Measurements from ENCODE around the gene KCNS3.

Gene KCNS3

GRCh38 chr2:17936599-17936998, 58.1 kb downstream of the KCNS3 start:
- TF ChIP-seq ARNTL (CRISPR knock-in tag; IDR thresholded peaks at IDR 0.05; ENCODE audit: borderline replicate concordance, low read depth): no peak
- no peak for TF ChIP-seq ISL1 (CRISPR knock-in tag; IDR thresholded peaks at IDR 0.05)
- no peak for TF ChIP-seq ZNF8 (CRISPR knock-in tag; IDR thresholded peaks at IDR 0.05)
- TF ChIP-seq ZC3H10 (CRISPR knock-in tag; IDR thresholded peaks at IDR 0.05): no peak
- TF ChIP-seq ESRRG (CRISPR knock-in tag; IDR thresholded peaks at IDR 0.05): no peak
- no peak for TF ChIP-seq TOX (CRISPR knock-in tag; IDR thresholded peaks at IDR 0.05; ENCODE audit: borderline replicate concordance)
- no peak for ATAC-seq

GRCh38 chr2:17940091-17940630, 61.7 kb downstream of the KCNS3 start:
- ATAC-seq: no peak
- TF ChIP-seq PPARA (CRISPR knock-in tag; IDR thresholded peaks at IDR 0.05; ENCODE audit: borderline replicate concordance): no peak
- no peak for TF ChIP-seq ARNTL (CRISPR knock-in tag; IDR thresholded peaks at IDR 0.05; ENCODE audit: borderline replicate concordance, low read depth)
- TF ChIP-seq ZC3H10 (CRISPR knock-in tag; IDR thresholded peaks at IDR 0.05): no peak
- TF ChIP-seq ZNF565 (CRISPR knock-in tag; conservative IDR thresholded peaks at IDR 0.05; ENCODE audit: low read depth): no peak
- TF ChIP-seq ZFP30 (CRISPR knock-in tag; IDR thresholded peaks at IDR 0.05): no peak
- TF ChIP-seq CREB5 (CRISPR knock-in tag; IDR thresholded peaks at IDR 0.05; ENCODE audit: low read depth): no peak
- no peak for TF ChIP-seq ZNF8 (CRISPR knock-in tag; IDR thresholded peaks at IDR 0.05)
- no peak for TF ChIP-seq RARB (CRISPR knock-in tag; IDR thresholded peaks at IDR 0.05)
- no peak for TF ChIP-seq ZNF70 (CRISPR knock-in tag; IDR thresholded peaks at IDR 0.05)
- TF ChIP-seq BACH2 (CRISPR knock-in tag; IDR thresholded peaks at IDR 0.05; ENCODE audit: borderline replicate concordance): no peak
- no peak for TF ChIP-seq ISL1 (CRISPR knock-in tag; IDR thresholded peaks at IDR 0.05)
- TF ChIP-seq TSHZ2 (CRISPR knock-in tag; IDR thresholded peaks at IDR 0.05): no peak
- no peak for TF ChIP-seq POU6F1 (CRISPR knock-in tag; IDR thresholded peaks at IDR 0.05; ENCODE audit: borderline replicate concordance, low read depth)
- no peak for TF ChIP-seq SNAI2 (CRISPR knock-in tag; IDR thresholded peaks at IDR 0.05)
- TF ChIP-seq GLIS3 (CRISPR knock-in tag; IDR thresholded peaks at IDR 0.05): no peak
- no peak for TF ChIP-seq TCF4 (CRISPR knock-in tag; IDR thresholded peaks at IDR 0.05; ENCODE audit: borderline replicate concordance)
- no peak for TF ChIP-seq CSRNP3 (CRISPR knock-in tag; IDR thresholded peaks at IDR 0.05)
- no peak for TF ChIP-seq ESRRG (CRISPR knock-in tag; IDR thresholded peaks at IDR 0.05)
- no peak for TF ChIP-seq TOX (CRISPR knock-in tag; IDR thresholded peaks at IDR 0.05; ENCODE audit: borderline replicate concordance)
- TF ChIP-seq ZFP3 (CRISPR knock-in tag; IDR thresholded peaks at IDR 0.05): no peak

GRCh38 chr2:17943444-17943843, 65.0 kb downstream of the KCNS3 start:
- ATAC-seq: no peak
- no peak for TF ChIP-seq TSHZ2 (CRISPR knock-in tag; IDR thresholded peaks at IDR 0.05)
- TF ChIP-seq ZNF565 (CRISPR knock-in tag; conservative IDR thresholded peaks at IDR 0.05; ENCODE audit: low read depth): no peak
- TF ChIP-seq POU6F1 (CRISPR knock-in tag; IDR thresholded peaks at IDR 0.05; ENCODE audit: borderline replicate concordance, low read depth): no peak
- TF ChIP-seq BACH2 (CRISPR knock-in tag; IDR thresholded peaks at IDR 0.05; ENCODE audit: borderline replicate concordance): no peak
- TF ChIP-seq CSRNP3 (CRISPR knock-in tag; IDR thresholded peaks at IDR 0.05): no peak
- no peak for TF ChIP-seq ZNF70 (CRISPR knock-in tag; IDR thresholded peaks at IDR 0.05)
- no peak for TF ChIP-seq ZC3H10 (CRISPR knock-in tag; IDR thresholded peaks at IDR 0.05)
- no peak for TF ChIP-seq TOX (CRISPR knock-in tag; IDR thresholded peaks at IDR 0.05; ENCODE audit: borderline replicate concordance)
- no peak for TF ChIP-seq RARB (CRISPR knock-in tag; IDR thresholded peaks at IDR 0.05)
- no peak for TF ChIP-seq GLIS3 (CRISPR knock-in tag; IDR thresholded peaks at IDR 0.05)
- no peak for TF ChIP-seq ZFP3 (CRISPR knock-in tag; IDR thresholded peaks at IDR 0.05)
- TF ChIP-seq ZFP30 (CRISPR knock-in tag; IDR thresholded peaks at IDR 0.05): no peak
- no peak for TF ChIP-seq CREB5 (CRISPR knock-in tag; IDR thresholded peaks at IDR 0.05; ENCODE audit: low read depth)

All from SK-N-SH treated with all-trans-retinoic acid at 6 μM for 48 hours (cell line).